Left kidney (tissue), 2 donors: Measurements from ENCODE around the gene HTRA1. TPM values are rescaled to one million over a fixed set of nuclear protein-coding genes. Genes with fewer than 3 reads are reported as not detected.

ENCODE experiments used
- DNase-seq: peaks from one replicate; pipeline ENCODE4 v3.0.0-alpha.2; 2013
- polyA plus RNA-seq: library from polyadenylated mRNA; unstranded; fragments of 120-200 nt; gene quantifications from one replicate; pipeline ENCODE4 v1.2.1, GENCODE V29; 2013; ENCODE audit not compliant: insufficient read length

The HTRA1 gene
- polyA plus RNA-seq, 1 donor = 158 TPM

- no peak for DNase-seq
Measured at GRCh38 chr10:122553341-122553740, 92.0 kb downstream of the HTRA1 start.

GRCh38 chr10:122554131-122555036, 93.0 kb downstream of the HTRA1 start:
- DNase-seq = no peak

DNA sequence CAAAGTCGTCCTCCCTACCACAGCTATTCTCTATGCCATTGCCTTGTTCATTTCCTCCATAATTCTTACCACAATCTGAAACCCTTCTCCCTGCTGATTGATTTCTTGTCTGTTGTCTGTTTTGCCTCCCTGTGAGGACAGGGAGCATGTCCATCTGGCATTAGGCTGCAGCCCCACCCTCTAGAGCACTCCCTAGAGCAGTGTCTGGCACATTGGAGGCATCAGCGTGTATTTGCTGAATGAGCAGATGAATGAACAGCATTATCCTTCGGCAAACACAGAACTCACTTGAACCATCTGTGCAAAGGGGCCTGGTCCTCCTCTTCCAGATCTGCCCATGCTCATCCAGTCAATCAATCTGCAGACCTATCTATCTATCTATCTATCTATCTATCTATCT, 94.1 kb downstream of the HTRA1 start:
- DNase-seq = no peak

GRCh38 chr10:122557516-122557915, 96.2 kb downstream of the HTRA1 start:
- no peak for DNase-seq

GRCh38 chr10:122558452-122558851, 97.1 kb downstream of the HTRA1 start:
- DNase-seq = no peak

- no peak for DNase-seq
Measured at GRCh38 chr10:122559228-122559627, 97.9 kb downstream of the HTRA1 start.

- no peak for DNase-seq
Measured at GRCh38 chr10:122560279-122560804, 99.0 kb downstream of the HTRA1 start, which contains the start of gene DMBT1. Gene DMBT1 (plus strand): TSS chr10:122560754. CDS start chr10:122560771, 17 bp downstream.

- no peak for DNase-seq
Measured at GRCh38 chr10:122561212-122561611, 99.9 kb downstream of the HTRA1 start.

- no peak for DNase-seq
Measured at GRCh38 chr10:122561792-122562191, 100.4 kb downstream of the HTRA1 start.

Other genes with a start within 250 kb of the HTRA1 start
- gene BTBD16, start 190.3 kb upstream of the HTRA1 start, polyA plus RNA-seq = 1.4 TPM
- 127 TPM for gene PLEKHA1, start 86.8 kb upstream of the HTRA1 start, polyA plus RNA-seq
- 0.17 TPM for gene ARMS2, start 6.9 kb upstream of the HTRA1 start, polyA plus RNA-seq
- 0.05 TPM for gene DMBT1, start 99.2 kb downstream of the HTRA1 start, polyA plus RNA-seq
- not detected for gene C10orf120, start 238.3 kb downstream of the HTRA1 start, polyA plus RNA-seq